ENCODE data around the gene AIG1. TPM values are rescaled to one million over a fixed set of nuclear protein-coding genes. Genes with fewer than 3 reads are reported as not detected.

The AIG1 gene
- total RNA-seq, 1 donor from 2014 or later, result 29.6 TPM

DNA sequence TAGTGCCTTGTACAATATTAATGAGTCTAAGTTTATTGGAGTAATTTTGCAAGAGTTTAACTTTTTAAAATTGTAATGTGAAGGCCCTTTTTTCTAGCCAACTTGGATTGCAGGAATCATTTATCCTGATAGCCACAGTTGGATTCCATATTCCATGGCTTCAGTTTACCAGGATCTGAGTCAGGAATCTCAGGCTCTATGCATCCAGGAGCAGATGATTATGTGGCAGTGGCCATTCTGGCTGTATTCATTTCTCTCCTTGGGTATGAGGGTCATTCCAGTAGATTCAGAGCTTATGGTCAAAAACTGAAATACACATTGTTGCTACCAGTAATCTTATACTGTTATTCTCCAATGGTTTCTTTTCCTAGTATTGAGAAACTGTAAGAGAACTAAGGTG is 2.9 kb downstream of the AIG1 start:
- TF ChIP-seq, protein P1, sequence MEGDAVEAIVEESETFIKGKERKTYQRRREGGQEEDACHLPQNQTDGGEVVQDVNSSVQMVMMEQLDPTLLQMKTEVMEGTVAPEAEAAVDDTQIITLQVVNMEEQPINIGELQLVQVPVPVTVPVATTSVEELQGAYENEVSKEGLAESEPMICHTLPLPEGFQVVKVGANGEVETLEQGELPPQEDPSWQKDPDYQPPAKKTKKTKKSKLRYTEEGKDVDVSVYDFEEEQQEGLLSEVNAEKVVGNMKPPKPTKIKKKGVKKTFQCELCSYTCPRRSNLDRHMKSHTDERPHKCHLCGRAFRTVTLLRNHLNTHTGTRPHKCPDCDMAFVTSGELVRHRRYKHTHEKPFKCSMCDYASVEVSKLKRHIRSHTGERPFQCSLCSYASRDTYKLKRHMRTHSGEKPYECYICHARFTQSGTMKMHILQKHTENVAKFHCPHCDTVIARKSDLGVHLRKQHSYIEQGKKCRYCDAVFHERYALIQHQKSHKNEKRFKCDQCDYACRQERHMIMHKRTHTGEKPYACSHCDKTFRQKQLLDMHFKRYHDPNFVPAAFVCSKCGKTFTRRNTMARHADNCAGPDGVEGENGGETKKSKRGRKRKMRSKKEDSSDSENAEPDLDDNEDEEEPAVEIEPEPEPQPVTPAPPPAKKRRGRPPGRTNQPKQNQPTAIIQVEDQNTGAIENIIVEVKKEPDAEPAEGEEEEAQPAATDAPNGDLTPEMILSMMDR (IDR thresholded peaks at IDR 0.05), result no peak
- Histone ChIP-seq H3K27ac (no peak overlapping the region), H3K4me1 (peaks cover 16% of the 10 kb centered on the region), H3K9me3 (no peaks in the 10 kb centered on the region), H3K27me3 (ENCODE audit: low read depth) (no peaks in the 10 kb centered on the region), H3K36me3 (no peaks in the 10 kb centered on the region), H3K4me3 (no peak overlapping the region)
- intact Hi-C loops (cut with DNase I), result no loop called here
- no peak for DNase-seq
- ATAC-seq, result no peak

DNA sequence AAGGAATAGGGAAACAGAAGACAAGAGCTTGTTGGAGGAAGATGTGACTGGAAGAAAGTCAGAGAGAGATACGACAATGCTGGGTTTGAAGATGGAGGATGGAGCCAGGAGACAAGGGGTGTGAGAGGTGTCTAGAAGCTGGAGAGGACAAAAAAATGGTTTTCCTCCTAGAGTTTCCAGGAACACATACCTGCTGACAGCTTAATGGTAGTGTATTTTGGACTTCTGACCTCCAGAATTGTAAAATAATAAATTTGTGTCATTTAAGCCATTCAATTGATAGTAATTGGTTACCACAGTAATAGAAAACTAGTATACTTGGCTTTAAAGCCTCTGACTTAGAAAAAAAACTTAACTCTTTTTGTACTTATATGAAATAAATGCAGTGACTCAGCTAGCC is 3.6 kb downstream of the AIG1 start:
- H3K27me3 ChIP-seq (ENCODE audit: low read depth), result no peaks in the 10 kb centered on the region
- H3K27ac ChIP-seq, result no peak overlapping the region
- TF ChIP-seq, protein P1 (IDR thresholded peaks at IDR 0.05), result no peak
- H3K4me1 ChIP-seq, result peaks cover 16% of the 10 kb centered on the region
- intact Hi-C loops (cut with DNase I), result no loop called here
- DNase-seq (no peak), ATAC-seq (no peak)
- no peaks in the 10 kb centered on the region for H3K36me3 ChIP-seq
- no peak overlapping the region for H3K4me3 ChIP-seq
- no peaks in the 10 kb centered on the region for H3K9me3 ChIP-seq

DNA sequence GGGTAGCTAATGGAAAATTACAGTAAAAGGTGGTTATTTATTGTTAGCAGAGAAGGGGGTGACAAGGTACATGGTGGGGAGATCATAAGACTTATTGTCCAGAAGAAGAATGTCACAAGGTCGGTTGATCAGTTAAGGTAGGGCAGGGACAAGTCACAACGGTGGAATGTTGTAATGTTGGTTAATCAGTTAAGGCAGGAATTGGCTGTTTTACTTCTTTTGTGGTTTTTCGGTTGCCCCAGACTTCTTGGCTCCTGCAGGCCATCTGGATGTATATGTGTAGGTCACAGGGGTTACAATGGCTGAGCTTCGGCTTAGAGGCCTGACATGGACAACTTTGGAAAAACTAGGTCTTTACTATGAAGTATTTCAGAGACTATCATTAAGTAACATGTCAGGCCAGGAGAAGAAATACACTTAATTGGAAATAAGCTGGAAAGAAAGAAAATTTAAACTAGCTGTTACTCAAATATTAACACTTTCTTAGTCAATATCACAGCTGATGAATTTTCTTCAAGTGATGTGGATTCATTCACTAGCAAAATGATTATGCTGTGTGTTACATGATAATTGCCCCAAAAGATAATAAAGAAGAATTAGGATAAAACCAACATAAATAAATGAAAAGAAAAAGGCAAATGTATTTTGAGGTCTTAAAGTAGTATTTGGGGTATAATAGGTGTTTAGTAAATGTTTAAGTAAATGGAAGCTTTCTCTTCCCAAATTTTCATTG is 4.4 kb downstream of the AIG1 start:
- no peaks in the 10 kb centered on the region for H3K9me3 ChIP-seq
- no peaks in the 10 kb centered on the region for H3K36me3 ChIP-seq
- no peak overlapping the region for H3K27ac ChIP-seq
- TF ChIP-seq, protein P1 (IDR thresholded peaks at IDR 0.05), result no peak
- ATAC-seq (no peak), DNase-seq (no peak)
- intact Hi-C loops (cut with DNase I), result no loop called here
- no peak overlapping the region for H3K4me3 ChIP-seq
- no peaks in the 10 kb centered on the region for H3K27me3 ChIP-seq (ENCODE audit: low read depth)
- H3K4me1 ChIP-seq, result peaks cover 12% of the 10 kb centered on the region

DNA sequence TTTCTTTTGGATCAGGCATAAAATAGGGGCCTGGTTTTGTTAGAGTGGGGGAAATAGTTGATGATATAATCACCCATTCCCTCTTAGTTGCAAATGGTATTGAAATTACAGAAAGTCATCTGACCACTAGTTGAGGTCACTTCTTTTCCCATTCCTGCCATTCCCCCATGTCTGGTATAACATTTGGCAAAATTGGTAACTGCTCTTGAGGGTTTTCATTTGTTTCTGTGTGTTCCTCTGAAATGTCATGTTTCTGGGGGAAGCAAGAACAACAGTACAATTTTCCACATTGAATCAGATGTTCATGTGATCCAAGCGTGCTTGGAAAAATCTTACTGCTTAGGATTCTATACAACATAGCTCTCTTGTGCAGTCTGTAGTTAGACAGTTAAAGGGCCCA is 7.3 kb downstream of the AIG1 start:
- intact Hi-C loops (cut with DNase I), result no loop called here
- no peaks in the 10 kb centered on the region for H3K36me3 ChIP-seq
- H3K27ac ChIP-seq, result no peak overlapping the region
- H3K4me3 ChIP-seq, result no peak overlapping the region
- H3K27me3 ChIP-seq (ENCODE audit: low read depth), result no peaks in the 10 kb centered on the region
- H3K9me3 ChIP-seq, result no peaks in the 10 kb centered on the region
- DNase-seq, result no peak
- H3K4me1 ChIP-seq, result no peaks in the 10 kb centered on the region
- TF ChIP-seq, protein P1 (IDR thresholded peaks at IDR 0.05), result no peak
- ATAC-seq, result no peak

DNA sequence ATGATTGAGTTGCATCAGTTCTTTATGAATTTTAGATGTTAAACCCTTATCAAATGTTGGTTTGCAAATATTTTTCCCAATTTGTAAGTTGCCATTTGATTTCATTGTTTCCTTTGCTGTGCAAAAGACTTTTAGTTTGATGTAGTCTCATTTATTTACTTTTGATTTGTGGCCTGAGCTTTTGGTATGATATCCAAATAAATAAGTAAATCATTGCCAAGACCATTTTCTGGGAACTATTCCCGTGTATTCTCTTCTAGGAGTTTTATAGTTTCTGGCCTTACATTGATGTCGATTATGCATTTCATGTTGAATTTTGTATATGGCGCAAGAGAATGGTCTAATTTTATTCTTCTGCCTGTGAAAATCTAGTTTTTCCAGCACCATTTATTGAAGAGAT is 13.4 kb downstream of the AIG1 start:
- no peak overlapping the region for H3K4me3 ChIP-seq
- peaks cover 6% of the 10 kb centered on the region for H3K9me3 ChIP-seq
- intact Hi-C loops (cut with DNase I), result no loop called here
- H3K27me3 ChIP-seq (ENCODE audit: low read depth), result no peaks in the 10 kb centered on the region
- H3K36me3 ChIP-seq, result no peaks in the 10 kb centered on the region
- ATAC-seq (no peak), DNase-seq (no peak)
- no peaks in the 10 kb centered on the region for H3K4me1 ChIP-seq
- H3K27ac ChIP-seq, result no peak overlapping the region
- TF ChIP-seq, protein P1 (IDR thresholded peaks at IDR 0.05), result no peak

Measured in lower lobe of right lung (tissue), 2 donors.